ENCODE measurements around the gene EXOSC2.

DNA sequence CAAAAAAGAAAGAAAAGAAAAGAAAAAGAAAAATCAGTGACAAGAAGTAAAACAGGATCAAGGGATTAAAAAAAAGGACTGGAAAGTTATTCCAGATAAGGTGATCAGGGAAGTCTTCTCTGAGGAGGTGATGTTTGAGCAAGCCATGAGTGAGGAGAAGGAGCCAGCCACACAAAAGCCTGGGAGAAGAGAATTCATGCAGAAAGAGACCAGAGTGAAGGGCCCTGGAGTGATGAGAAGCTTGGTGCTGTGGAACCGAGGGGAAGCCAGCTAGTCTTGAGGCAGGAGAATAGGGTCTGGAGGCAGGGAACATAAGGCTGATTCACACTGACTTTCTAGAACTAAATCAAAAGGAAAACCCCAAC, 4.0 kb upstream of the EXOSC2 start:
- TF ChIP-seq, protein P1, sequence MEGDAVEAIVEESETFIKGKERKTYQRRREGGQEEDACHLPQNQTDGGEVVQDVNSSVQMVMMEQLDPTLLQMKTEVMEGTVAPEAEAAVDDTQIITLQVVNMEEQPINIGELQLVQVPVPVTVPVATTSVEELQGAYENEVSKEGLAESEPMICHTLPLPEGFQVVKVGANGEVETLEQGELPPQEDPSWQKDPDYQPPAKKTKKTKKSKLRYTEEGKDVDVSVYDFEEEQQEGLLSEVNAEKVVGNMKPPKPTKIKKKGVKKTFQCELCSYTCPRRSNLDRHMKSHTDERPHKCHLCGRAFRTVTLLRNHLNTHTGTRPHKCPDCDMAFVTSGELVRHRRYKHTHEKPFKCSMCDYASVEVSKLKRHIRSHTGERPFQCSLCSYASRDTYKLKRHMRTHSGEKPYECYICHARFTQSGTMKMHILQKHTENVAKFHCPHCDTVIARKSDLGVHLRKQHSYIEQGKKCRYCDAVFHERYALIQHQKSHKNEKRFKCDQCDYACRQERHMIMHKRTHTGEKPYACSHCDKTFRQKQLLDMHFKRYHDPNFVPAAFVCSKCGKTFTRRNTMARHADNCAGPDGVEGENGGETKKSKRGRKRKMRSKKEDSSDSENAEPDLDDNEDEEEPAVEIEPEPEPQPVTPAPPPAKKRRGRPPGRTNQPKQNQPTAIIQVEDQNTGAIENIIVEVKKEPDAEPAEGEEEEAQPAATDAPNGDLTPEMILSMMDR (IDR thresholded peaks at IDR 0.05): no peak
- TF ChIP-seq POLR2A (IDR thresholded peaks at IDR 0.05): no peak
